RWPE1 (cell line): ENCODE results near the gene AGAP6.
"Not testable (repeated sequence)": the region's sequence is repeated elsewhere in the genome, so short reads cannot be mapped to it uniquely, and the experiment has no call there.

Experiments used
- CTCF ChIA-PET: fragments of 350-600 bp; sonication (Branson Sonifier 250); formaldehyde crosslinking; extraction: SDS; loops from one replicate; lab custom pipeline; 2021; lab: Yijun Ruan, JAX
- POLR2A ChIA-PET: fragments of 400-600 bp; formaldehyde crosslinking; extraction: SDS; loops from one replicate; lab custom pipeline; 2020; ENCODE audit warnings: antibody characterized with exemption; ENCODE audit not compliant: low non-redundant PET; lab: Yijun Ruan, JAX
- DNase-seq: peaks from one replicate; pipeline ENCODE4 v3.0.0; 2012; ENCODE audit warnings: low spot score
- H3K27ac ChIP-seq: fragments of 450-650 bp; 2 replicates; pipeline ENCODE4 v1.5.1; 2017
- TF ChIP-seq, protein P1 (sequence below): fragments of 450-650 bp; conservative IDR thresholded peaks from 2 replicates; pipeline ENCODE4 v1.5.1; 2017; ENCODE audit warnings: low read depth, mild to moderate bottlenecking

Gene AGAP6

DNA sequence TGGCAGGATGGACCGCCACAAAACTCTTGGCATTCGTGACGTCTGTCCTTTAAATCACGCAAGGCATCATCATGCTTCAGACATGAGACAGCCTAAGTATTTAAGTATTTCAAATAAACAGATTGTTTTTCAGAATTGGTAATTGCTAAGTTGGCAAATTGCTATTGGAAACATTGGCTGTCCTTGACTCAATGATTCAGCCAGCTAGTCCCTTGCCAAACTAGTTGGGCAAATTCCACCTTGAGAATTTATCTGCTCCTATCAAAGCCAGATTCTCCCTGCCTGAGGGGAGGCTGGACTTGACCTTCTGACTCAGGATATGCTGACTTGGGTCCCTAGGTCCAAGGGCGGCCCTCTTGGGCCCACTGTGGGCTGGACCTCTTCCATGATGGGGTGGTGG lies 29.4 kb downstream of the AGAP6 start:
- POLR2A ChIA-PET, DNase-seq, CTCF ChIA-PET: not testable (repeated sequence)

DNA sequence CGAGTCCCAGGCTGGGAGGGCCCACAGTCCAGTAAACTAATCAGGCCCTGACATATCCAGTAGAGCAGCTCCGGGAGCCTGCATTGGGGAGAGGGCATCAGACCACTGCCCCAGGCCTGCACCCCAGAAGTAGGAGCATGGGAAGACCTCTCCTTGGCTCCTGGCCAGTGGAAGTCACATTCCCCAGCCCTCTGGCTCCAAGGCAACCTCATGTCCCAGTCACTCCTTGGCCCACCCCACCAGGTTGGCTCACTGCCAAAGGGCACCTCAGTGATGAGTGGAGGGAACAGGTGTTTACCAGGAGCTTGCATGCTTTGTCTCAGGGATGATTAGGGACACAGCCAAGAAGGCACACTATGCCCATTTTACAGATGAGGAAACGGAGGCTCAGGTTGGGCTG lies 31.1 kb downstream of the AGAP6 start:
- DNase-seq, CTCF ChIA-PET, H3K27ac ChIP-seq, POLR2A ChIA-PET: not testable (repeated sequence)

More for the DNA sequence above, 29.4 kb downstream of the AGAP6 start:
- H3K27ac ChIP-seq, result not testable (repeated sequence)

DNA sequence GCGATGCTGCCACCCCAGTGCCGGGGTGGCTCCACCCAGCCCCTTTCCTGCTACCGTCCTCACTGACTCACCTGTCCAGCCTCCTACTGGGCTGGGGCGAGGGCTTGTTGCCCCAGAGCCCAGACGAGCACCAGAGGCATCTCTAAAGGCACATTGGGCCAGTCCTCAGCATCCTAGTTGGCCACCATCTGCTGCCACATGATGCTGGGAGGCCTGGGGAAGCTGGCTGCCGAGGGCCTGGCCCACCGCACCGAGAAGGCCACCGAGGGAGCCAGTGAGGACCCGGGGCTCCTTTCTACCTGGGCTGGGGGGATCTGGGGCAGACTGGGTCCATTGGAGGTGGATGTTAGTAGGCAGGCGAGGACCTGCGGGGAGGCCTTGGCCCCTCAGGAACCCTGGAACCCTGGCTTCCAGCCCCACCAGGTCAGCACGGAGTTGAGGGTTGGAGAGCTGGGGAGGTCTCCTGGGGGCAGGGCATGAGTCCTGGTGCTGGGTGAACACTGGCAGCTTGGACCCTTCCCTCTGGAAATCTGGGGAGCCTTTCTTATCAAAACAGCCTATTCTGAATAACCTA lies 32.3 kb downstream of the AGAP6 start:
- DNase-seq, POLR2A ChIA-PET: not testable (repeated sequence)

DNA sequence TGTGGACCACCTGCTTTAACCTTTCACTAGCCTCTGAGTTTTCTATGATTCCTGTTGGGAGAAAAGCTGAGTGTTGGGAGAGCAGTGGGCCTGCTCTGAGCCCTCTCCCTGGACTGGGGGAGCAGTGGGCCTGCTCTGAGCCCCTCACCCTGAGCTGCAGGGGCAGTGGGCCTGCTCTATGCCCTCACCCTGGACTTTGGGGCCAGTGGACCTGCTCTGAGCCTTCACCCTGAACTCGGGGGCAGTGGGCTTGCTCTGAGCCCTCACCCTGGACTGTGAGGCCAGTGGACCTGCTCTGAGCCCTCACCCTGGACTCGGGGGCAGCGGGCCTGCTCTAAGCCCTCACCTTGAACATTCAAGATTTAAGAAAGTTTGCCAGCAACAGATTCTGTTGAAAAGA lies 33.4 kb downstream of the AGAP6 start:
- no peak overlapping the region for H3K27ac ChIP-seq
- CTCF ChIA-PET, result no interaction called here
- DNase-seq, result no peak

More for the DNA sequence above, 32.3 kb downstream of the AGAP6 start:
- H3K27ac ChIP-seq, result not testable (repeated sequence)
- CTCF ChIA-PET, result interaction anchor here (0.6 kb wide), 1 partner anchor 389 kb away, joined by 3 read pairs; no protein-coding TSS in a partner anchor

DNA sequence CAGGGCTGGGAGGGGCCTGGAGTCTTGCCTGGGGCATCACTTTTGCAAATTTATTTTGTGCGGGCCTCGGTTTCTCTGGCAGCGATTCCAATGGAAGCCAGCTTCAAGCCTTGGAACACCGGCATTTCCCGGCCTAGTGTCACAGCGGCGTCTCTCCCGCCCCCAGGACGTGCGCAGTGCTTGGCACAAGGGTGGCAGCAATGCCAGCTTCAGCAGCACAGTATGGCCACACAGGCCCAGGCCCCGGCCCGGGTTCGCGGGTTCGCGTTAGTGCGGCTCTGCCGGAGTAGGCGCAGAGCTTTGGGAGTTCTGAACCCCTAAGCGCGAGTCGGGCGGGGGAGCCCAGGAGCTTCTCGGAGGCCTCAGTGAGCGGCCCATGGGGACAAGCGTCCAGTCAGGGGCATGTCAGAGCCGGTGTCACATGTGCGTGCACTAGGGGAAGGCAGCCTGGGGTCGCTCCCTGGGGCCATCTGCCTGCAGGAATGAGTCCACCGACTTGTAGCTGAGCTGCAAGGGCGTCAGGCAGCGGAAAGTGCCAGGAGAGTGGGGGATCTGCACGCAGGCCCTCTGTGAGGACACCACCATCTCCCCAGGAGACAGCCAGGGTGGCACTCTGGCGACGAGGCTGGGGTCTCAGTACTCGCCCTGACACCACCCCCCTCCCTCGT lies 36.6 kb downstream of the AGAP6 start:
- DNase-seq, POLR2A ChIA-PET, CTCF ChIA-PET, H3K27ac ChIP-seq: not testable (repeated sequence)

More for the DNA sequence above, 33.4 kb downstream of the AGAP6 start:
- TF ChIP-seq, protein P1, sequence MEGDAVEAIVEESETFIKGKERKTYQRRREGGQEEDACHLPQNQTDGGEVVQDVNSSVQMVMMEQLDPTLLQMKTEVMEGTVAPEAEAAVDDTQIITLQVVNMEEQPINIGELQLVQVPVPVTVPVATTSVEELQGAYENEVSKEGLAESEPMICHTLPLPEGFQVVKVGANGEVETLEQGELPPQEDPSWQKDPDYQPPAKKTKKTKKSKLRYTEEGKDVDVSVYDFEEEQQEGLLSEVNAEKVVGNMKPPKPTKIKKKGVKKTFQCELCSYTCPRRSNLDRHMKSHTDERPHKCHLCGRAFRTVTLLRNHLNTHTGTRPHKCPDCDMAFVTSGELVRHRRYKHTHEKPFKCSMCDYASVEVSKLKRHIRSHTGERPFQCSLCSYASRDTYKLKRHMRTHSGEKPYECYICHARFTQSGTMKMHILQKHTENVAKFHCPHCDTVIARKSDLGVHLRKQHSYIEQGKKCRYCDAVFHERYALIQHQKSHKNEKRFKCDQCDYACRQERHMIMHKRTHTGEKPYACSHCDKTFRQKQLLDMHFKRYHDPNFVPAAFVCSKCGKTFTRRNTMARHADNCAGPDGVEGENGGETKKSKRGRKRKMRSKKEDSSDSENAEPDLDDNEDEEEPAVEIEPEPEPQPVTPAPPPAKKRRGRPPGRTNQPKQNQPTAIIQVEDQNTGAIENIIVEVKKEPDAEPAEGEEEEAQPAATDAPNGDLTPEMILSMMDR, result no peak
- POLR2A ChIA-PET, result no interaction called here

DNA sequence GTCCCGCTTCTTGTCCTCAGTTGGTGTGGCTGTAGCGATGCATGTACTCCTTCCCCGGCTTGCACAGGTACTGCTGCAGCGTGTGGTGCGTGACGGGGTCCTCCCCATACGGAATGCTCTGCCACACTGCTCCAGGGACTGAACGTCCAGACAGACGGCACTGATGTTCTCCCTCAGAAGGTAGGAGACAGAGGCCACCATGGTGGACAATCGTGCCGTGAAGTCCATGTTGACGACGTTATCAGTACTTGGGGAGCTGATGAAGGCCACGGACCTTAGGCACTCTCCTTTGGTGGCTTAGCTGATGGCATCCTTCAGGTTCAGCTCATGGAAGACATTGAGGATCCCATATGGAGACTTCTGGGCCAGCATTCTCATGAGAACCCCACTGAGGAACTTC lies 37.4 kb downstream of the AGAP6 start:
- DNase-seq, result no peak
- TF ChIP-seq, protein P1, result no peak
- no peak overlapping the region for H3K27ac ChIP-seq
- CTCF ChIA-PET, result no interaction called here
- POLR2A ChIA-PET, result no interaction called here

DNA sequence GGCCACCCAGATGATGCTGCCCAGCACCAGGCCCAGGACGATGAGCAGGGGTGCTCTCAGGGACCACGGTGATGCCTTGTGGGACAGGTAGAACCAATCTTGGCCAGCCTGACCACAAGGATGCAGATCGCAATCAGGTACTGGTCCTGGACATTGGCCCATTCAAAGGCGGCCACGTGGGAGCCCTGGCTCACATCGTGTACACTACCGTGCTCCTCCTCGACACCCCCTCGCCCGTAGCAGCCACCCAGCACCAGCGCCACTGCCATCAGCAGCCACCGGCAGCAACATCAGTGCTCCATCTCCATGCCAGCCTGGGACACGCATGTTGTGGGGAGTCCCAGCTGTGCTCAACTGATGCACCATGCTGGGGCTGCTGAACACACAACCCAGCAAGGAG lies 39.0 kb downstream of the AGAP6 start:
- POLR2A ChIA-PET, result no interaction called here
- TF ChIP-seq, protein P1, result no peak

DNA sequence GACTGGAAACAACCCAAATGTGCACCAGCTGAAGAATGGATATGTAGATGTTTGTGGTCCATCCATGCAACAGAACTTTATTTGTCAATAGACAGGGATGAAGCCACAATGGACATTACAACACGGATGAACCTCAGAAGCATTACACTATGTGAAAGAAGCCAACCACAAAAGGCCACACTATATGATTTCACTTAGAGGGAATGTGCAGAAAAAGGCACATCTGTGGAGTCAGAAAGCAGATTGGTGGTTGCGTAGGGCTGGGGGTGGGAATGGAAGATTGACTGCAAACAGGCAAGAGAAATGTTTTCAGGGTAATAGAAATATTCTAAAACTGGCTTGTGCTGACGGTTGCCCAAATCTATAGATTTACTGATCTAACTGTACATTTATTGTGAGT lies 45.3 kb downstream of the AGAP6 start:
- H3K27ac ChIP-seq, result no peak overlapping the region
- no peak for DNase-seq
- TF ChIP-seq, protein P1, result no peak
- CTCF ChIA-PET, result no interaction called here
- POLR2A ChIA-PET, result no interaction called here

More for the DNA sequence above, 39.0 kb downstream of the AGAP6 start:
- CTCF ChIA-PET, result no interaction called here
- no peak for DNase-seq
- no peak overlapping the region for H3K27ac ChIP-seq

DNA sequence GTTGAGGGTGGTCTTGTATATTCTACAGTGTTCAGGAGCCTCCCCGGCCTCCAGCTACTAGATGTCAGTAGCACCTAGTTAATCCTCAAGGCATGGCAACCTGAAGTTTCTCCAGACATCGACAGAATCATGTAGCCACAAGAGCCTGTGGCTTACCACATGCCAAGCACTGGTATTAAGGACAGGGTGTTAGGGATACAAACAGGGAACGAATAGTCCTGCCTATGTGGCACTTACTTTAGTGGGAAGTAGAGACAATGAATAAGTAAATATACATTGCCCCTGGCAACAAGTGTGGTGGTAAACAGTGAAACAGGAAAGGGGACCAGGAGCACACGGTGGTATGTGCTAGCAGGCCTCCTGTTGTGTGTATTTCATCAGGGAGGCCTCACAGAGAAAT lies 47.1 kb downstream of the AGAP6 start:
- DNase-seq, CTCF ChIA-PET, POLR2A ChIA-PET, H3K27ac ChIP-seq: not testable (repeated sequence)
